ENCODE measurements around the gene NUDT1.
"Not testable (repeated sequence)": the region's sequence is repeated elsewhere in the genome, so short reads cannot be mapped to it uniquely, and the experiment has no call there.

Gene NUDT1

DNA sequence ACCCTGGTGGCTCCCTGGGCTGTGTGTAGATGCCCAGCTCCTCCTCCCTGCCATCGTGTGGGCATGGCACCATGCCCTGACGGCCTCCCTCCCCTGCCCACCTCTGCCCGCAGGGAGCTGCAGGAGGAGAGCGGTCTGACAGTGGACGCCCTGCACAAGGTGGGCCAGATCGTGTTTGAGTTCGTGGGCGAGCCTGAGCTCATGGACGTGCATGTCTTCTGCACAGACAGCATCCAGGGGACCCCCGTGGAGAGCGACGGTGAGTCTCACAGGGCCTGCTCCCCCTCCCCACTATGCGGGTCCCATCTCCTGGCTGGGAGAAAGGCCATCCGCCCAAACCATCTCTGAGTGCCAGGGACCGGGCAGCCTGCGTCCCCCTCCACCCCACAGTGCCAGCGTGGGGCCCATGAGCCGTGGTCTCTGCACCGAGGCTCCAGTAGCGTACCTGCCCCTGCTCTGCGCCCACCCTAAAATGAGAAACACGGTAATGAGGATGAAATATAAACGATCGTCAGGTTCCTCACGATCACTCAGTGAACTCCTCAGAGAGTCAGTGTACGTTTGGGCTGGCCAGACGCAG lies 7.8 kb downstream of the NUDT1 start:
- DNase-seq (ENCODE audit: low read depth): no peak

DNA sequence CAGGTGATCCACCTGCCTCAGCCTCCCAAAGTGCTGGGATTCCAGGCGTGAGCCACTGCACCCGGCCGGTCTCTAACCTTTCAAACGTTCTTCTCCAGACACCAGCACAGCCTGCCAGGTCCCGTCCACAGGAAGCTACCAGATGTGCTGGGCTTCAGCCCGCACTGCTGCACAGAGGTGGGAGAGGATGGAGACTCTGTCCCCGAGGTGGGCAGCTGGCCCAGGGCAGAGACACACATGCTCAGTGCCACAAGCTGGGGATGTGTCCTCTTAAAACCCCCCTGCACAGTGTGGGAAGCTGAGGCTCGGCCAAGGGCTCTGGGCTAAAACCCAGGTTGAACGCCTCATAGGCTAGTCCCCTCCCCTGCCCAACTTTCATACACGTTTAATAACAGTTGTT lies 9.4 kb downstream of the NUDT1 start:
- DNase-seq (ENCODE audit: low read depth): no peak

DNA sequence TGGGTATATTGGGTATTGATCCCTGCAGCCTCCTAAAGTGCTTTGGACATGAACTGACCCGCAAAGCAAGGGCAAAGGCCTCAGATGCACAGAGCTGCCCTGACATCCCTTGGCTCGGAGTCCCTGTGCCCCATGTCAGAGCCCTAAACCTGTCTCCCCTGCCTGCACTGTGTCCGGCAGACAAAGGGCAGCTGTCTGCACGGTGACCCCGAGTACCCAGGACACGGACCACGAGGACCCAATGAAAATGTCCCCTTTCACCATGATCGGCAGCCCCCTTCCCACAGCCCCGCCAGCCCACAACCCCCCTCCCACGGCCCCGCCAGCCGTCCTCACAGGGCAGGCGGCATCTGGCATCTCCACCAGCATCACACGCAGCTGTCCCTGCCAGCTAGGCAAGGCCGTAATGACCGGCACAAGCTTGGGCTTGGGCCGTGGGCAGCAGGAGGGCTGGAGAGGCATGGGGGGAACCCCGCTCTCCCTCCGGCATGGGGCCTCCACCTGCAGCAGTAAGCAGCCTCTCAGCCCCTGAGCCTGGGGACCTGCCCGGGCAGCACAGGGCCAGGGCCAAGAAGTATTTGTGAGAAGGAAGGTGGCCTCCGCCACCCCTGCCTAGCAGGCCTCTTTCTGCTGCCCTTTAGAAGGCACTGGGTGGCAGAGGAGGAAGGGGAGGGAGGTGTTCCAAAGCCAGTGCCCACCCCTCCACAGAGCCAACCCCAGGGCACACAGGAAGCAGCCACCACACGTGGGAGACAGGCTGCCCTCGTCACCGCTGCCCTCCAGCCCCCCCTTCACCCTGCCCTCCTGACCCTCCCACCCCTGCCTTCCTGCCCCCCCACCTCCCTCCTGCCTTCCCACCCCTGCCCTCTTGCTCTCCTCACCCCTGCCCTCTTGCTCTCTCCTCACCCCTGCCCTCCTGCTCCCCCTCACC lies 10.1 kb downstream of the NUDT1 start:
- no peak for DNase-seq (ENCODE audit: low read depth)

DNA sequence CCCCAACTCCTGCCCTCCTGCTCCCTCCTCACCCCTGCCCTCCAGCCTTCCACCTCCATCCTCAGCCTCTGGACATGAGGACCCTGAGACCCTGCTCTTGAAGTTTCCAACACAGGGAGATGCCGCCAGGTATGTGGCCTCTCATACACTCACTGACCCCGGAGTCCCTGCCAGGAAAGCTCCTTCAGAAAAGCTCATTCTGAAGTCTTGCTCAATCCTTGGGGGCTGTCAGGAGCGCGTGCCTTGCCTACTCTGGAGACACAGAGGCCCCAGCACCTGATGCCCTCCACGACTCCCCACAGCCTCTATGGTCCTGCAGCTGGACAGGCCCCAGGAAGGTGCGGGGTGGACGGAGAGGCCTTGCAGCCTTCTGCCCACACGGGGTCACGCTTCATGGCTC lies 11.0 kb downstream of the NUDT1 start:
- no peak for DNase-seq (ENCODE audit: low read depth)

DNA sequence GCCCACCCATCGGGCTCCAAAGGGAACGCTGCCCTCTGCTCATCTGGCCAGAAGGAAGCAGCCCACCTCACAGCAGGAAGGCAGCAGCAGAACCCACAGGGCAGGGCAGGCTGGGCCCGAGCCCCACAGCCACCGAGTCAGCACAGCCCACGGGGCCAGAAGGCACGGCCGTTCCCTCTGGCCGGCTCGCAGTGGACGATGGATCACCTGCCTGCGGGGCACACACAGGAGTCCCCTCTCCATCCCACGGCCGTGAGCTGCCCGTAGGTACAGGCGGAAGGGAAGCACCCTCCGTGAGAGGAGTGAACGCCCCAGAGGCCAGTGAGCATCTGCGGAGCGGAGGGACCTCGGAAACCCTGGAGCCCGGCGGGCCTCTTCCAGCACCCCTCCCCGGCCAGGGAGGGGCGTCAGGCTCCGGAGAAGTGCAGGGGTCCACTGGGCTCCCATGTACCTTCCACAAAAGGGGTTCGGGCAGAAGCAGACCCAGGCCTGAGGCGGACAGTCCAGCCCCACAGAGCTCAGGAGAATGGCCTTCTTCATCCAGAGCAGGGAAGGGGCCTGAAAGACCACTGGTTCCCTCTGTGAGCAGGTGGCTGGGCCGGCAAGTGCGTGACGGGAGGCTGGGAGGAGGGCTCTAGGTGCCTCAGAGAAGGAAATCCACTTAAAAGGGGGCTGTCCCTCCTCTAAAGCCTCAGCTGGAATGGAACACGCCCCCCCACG lies 11.7 kb downstream of the NUDT1 start:
- DNase-seq (ENCODE audit: low read depth): no peak

DNA sequence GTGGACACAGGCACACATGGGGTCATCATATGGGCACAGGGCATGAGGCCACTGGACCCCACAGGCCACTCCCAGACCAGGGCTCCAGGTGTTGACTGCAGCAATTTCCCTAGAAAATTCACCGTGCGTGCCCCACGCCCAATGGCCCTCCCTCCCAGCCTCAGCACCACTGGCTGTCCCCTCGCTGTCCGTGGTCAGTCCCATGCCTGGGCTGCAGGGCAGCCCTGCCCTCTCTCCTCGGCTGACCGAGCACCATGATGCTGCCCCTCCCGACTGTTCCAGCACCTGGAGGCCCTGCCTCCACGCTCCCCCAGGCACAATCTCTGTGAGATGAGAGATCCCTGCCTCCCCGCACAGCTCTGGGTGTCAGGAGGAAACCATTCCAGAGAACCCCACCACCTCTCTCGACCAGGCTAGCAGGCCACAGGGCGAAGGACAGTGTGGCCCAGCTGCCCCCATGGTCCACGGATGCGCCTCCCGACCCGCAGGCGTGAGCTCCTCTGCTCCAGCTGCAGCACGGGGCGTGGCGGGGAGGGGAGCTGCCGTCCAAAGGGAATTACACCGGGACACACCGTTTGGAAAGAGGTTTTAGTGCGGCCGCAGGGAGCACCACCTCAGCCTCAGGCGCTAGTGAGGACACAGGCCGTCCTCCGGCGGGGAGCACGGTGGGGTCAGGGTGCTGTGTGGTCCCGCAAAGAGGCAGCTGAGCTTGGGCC lies 12.6 kb downstream of the NUDT1 start:
- no peak for DNase-seq (ENCODE audit: low read depth)

DNA sequence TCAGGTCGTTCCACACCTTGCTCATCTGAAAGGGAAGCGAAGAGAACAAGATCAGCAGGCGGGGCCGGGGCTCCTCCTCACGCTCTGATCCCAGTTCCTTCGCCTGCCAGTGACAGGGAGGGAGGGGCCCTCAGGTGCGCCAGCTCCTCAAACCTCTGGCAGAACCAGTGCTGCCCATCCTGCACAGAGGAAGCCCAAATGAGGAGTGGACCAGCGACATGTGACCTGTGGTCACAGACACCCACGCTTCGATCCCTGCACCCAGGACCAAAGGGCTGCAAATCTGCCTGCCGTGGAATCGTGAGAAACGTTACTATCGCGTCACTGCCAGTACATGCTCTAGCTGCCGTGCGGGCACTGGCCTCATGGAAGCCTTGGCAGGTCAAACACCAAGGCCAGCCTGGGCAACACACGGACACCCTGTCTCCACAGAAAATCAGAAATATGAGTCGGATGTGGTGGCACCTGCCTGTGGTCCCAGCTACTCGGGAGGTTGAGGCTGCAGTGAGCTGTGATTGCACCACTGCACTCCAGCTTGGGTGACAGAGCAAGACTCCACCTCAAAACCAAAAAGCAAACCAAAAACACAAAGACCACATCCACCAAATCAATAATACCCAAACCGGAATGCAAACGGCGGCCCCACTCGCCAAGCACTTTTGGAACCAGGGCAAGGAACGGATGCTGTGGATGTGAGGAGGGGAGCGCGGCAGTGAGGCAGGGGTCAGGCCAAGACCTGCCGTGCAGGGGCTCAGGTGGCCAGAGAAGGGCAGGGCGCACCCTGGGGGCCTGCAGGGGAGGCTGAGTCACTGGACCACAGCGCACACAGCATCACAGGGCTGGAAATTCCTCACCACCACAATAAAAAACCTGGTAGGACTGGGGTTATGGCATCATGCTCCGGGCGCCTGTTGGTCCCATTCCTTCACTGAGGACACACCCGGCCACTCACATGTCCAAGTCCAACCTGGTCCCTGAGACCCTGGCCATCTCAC lies 13.4 kb downstream of the NUDT1 start:
- no peak for DNase-seq (ENCODE audit: low read depth)

DNA sequence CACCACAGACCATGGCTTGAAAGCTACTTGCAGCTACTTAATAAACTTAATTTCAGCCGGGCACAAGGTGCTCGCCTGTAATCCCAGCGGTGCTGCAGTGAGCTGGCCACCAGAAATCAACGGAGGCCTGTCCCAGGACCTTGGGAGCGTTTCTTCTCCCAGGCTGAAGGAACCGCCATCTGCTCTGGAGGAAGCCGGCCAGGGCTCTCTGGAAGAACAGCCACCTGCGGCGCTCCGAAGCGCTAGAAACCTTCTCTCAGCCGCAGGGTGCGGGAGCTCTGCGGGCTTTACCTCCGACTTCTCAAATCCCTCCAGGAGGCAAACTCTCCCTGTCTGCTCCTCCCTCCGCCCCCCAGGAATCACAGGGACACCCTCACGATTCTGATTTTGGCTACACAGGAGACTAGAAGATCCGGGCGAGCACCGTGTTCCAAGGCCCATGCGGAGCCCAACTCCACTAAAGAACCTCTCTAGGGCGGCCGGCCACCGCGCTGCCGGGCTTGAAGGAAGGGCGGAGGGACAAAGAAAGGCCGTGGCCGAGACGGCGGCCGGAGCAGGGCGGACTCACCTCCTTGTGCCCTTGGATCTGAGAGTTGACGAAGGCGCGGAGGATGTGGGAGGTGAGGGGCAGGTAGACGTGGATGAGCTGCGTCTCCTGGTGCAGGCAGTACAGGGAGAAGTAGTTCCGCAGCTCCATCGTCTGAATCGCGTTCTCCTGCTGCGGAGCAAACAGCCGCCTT lies 14.4 kb downstream of the NUDT1 start:
- no peak for DNase-seq (ENCODE audit: low read depth)

DNA sequence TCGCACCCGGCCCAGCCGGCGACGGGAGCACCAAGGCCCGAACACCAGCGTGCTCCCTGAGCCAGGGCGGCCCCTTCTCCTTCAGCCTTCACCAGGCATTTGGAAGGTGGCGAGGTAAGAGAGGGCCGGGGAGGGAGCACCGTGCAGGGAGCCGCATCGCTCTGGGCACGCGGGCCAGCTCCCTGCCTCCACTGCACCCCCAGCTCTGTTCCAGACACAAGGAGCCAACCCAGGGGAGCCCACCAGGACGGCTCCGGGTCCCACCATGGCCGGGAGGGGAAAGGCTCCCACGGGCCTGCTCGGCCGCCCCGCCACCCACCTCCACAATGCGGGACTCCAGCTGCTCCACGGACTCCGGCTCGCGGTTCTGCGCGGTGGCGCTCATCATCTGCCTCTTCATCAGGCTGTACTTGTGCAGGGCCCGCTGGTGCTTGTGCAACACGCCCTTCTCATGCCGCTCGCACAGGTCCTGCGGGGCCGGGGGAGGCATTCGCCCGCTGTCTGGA lies 15.1 kb downstream of the NUDT1 start:
- DNase-seq (ENCODE audit: low read depth): no peak

DNA sequence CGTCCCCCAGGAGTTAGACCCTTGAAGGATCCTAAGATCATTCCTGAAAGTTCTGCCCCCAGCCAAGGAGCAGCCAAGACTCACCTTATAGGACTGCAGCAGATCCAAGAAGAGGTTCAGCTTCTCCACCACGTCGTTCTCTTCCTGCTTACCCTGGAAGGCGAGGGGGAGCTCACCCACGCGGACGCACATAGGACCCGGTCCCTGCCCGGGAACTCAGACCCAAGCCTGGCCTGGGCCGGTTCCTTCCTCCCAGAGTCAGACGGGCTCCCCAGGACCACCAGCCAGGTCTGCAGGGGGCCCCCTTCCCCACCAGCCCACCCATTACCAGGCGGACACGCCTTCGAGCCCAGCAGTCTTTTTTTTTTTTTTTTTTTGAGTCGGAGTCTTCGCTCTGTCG lies 15.6 kb downstream of the NUDT1 start:
- no peak for DNase-seq (ENCODE audit: low read depth)

DNA sequence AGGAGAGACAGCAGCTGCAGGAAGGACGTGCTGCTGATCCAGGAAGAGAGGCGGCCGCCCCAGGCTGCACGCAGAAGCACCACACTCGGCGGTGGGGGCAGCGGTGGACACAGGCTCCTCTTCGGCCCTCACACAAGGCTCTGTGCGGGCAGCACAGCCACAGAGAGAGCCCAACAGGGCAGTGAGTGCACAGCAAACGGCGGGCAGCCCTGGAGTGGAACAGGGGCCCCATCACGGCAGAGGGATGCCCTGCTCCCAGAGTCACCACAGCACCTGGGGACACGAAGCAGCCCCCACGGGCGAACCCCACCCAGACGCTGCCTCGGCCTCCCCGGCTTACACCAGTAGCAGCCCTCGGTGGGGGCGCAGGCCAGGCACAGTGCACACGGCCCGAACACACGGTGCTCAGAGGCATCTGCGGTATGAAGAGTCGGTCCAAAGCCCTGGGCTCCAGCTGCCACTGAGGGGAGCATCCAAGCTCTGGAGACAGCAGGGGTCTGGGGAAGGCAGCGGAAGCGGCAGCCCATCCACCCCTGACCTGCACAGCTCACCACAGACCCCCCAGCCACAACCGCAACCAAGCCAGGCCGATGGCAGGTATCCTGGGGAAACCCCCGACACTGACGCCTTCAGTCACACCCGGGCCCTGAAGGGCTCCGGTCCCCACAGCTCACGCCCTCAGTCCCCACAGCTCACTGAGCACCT lies 16.8 kb downstream of the NUDT1 start:
- DNase-seq (ENCODE audit: low read depth): no peak

DNA sequence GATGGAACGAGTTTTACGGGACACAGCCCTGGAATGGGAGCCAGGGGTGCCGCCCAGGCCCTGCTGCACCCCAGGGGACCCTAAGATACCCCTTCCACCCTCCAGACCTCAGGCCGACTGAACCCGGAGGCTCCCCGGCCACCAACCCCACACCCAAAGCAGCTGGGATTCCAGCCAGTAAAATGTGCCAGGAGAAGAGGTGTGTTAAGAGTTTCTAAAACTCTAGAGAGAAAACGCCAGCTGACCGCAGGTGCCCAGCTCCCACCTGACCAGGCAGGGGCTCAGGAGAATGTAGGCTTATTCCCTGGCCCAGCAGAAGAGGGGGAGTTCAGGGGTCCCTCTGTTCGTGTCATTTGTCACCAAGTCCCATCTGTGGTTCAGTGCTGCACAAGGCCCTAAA lies 17.5 kb downstream of the NUDT1 start:
- DNase-seq (ENCODE audit: low read depth): no peak

DNA sequence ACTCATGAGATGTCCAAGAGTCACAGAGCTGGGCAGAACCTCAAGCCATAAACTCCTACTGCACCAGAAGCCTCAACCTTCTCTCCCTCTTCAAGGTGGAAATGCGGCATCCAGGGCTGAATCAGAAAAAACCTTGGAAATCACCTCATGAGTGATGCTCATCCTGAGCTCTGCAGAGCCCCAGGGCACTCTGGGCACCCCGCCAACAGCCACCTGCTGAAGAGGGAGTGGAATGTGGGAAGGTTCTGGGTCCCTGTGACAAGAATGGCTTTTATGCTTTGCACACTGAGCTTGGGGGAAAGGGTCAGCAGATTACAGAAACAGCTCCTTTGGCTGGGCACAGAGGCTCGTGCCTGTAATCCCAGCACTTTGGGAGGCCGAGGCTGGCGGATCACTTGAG lies 18.8 kb downstream of the NUDT1 start:
- no peak for DNase-seq (ENCODE audit: low read depth)

DNA sequence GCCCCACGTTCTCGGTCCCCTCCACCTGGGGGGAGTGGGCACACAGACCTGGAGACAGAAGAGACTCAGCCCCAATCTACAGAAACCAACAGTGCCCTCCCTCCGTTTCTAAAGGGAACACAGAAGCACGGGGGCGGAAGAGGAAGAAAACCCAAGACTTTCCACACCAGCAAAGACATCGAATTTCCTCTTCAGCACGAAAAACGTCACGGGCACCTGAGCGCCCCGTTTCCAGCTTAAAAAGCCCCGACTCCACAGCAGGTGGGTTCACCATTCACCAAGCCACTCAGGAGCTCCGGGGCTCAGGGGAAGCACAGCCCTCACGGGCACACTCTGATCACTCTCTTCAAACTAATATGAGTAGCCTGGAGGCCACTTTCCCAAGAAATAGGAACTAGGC lies 19.6 kb downstream of the NUDT1 start:
- no peak for DNase-seq (ENCODE audit: low read depth)

DNA sequence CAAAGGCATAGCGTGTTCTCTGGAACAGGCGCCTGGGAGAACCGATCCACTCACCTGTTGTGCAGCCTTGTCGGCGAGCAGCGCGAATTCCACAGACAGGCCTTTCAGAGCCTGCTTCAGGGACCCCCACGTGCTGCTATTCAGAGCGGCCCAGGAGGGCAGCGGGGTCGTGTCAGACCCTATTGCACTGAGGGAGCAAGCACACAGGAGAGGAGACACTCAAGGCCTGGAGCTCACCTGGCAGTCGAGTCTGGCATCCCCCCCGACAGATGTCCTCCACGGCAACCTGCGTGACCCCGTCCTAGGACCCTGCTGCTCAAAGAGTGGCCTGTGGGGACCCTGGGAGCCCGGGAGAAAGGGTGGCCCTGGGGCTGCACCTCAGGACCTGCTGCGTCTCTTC lies 21.1 kb downstream of the NUDT1 start:
- DNase-seq (ENCODE audit: low read depth): no peak

DNA sequence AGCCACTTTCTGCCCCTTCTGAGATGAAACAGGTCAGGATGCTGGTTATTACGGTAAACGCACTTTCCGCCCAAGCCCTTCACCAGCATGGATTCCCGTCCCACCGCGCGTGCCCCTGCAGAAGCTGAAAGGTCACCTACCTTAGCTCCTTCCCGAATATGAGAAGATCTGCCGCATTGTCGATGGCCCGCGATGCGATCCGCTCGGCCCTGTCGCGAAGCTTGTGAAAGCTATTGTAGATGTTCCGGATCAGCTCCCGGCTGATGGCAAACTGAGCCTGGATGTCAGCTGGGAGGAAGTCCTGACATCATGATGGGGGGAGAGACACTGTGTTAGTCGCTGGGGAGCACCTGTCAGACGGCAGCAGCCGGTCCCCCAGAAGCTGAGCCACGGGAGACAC lies 22.1 kb downstream of the NUDT1 start:
- DNase-seq (ENCODE audit: low read depth): no peak

DNA sequence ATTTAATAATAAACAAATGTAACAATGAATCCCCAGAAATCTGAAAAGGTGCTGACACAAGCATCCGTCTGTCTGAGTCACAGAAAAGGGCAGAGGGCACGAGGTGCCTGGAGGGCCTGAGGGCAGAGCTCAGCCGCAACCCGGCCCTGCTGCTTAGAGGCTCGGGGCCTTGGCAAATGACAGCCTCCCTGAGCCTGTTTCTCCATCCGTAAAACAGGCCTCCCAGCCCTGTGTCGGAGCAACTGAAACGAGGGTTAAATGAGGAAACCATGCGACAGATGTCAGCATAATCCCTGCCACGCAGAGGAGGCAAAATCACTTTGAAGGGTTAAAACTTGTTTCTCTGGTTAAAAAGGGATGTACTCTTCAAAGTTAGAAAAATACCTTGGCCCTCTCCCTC lies 24.9 kb downstream of the NUDT1 start:
- DNase-seq (ENCODE audit: low read depth): no peak

DNA sequence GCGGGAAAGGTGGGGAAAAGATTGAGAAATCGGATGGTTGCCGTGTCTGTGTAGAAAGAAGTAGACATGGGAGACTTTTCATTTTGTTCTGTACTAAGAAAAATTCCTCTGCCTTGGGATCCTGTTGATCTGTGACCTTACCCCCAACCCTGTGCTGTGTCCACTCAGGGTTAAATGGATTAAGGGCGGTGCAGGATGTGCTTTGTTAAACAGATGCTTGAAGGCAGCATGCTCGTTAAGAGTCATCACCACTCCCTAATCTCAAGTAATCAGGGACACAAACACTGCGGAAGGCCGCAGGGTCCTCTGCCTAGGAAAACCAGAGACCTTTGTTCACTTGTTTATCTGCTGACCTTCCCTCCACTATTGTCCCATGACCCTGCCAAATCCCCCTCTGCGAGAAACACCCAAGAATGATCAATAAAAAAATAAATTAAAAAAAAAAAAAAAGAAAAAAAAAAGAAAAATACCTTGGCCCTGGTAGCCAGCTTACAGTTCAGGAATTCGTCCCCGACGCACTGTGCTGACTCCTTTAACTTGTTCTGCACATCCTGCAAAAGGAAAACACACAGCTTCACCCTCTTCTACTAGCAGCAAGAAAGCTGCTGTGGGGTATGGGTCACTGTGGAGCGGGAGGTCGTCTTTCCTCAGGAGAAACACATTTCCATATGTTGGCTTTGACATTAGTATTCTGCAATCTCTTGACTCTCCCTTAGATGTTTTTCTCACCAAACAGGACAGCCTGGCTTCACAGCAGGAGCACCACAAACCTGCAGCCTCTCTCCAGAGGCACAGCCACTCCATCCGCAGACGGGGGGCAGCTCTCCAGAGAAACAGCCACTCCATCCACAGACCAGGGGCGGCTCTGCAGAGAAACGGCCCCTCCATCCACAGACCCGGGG lies 27.3 kb downstream of the NUDT1 start:
- DNase-seq (ENCODE audit: low read depth): not testable (repeated sequence)

Data from activated T-helper 9 cell treated with anti-CD3 and anti-CD28 coated beads, Interleukin-2, amount 50 U/mL, for 16 hours (primary cell).